ENCODE results near the gene THAP3.

Gene THAP3

GRCh38 chr1:6599141-6599975 is 25.3 kb upstream of the THAP3 start:
- TF ChIP-seq CTCF (conservative IDR thresholded peaks at IDR 0.05), result no peak

GRCh38 chr1:6599991-6600390 is 24.7 kb upstream of the THAP3 start:
- peak overlapping the region; percentile 86 for H3K27ac ChIP-seq

More at GRCh38 chr1:6599141-6599975, 25.3 kb upstream of the THAP3 start:
- H3K27ac ChIP-seq, result peak overlapping the region; percentile 86; the same call in 1 of the 2 replicates

GRCh38 chr1:6600410-6601048 is 24.1 kb upstream of the THAP3 start:
- peak overlapping the region; percentile 86 for H3K27ac ChIP-seq
- no peak for TF ChIP-seq CTCF (conservative IDR thresholded peaks at IDR 0.05)

- peak overlapping the region; percentile 86 for H3K27ac ChIP-seq
- no peak for TF ChIP-seq CTCF (conservative IDR thresholded peaks at IDR 0.05)
These were observed 23.4 kb upstream of the THAP3 start for GRCh38 chr1:6601049-6601922.

- peak overlapping the region; percentile 86 for H3K27ac ChIP-seq
- TF ChIP-seq CTCF (conservative IDR thresholded peaks at IDR 0.05), result no peak; the same call in 1 of the 2 replicates
These were observed 22.6 kb upstream of the THAP3 start for GRCh38 chr1:6601923-6602668.

GRCh38 chr1:6602669-6603237 is 21.9 kb upstream of the THAP3 start, which contains the start of gene KLHL21:
KLHL21 (minus strand) TSS chr1:6602869; CDS start chr1:6602817, 52 bp downstream.
- peak within 1 kb of the TSS; percentile 86 for H3K27ac ChIP-seq
- TF ChIP-seq CTCF (conservative IDR thresholded peaks at IDR 0.05), result no peak

All from VCaP (cell line).